ENCODE data around the gene UBR1.
"Not testable (repeated sequence)": the region's sequence is repeated elsewhere in the genome, so short reads cannot be mapped to it uniquely, and the experiment has no call there.

UBR1 gene

GRCh38 chr15:42954291-42954690 is 151.5 kb downstream of the UBR1 start:
- no peak for DNase-seq

GRCh38 chr15:42948898-42949297 is 156.9 kb downstream of the UBR1 start:
- not testable (repeated sequence) for DNase-seq

- no peak for DNase-seq
These were observed 165.3 kb downstream of the UBR1 start for GRCh38 chr15:42940527-42940926.

GRCh38 chr15:42939841-42940240 is 166.0 kb downstream of the UBR1 start:
- DNase-seq, result no peak

- no peak for DNase-seq
These were observed 168.7 kb downstream of the UBR1 start for GRCh38 chr15:42937143-42937542.

- DNase-seq, result no peak
These were observed 171.8 kb downstream of the UBR1 start for GRCh38 chr15:42933886-42934667.

GRCh38 chr15:42932833-42933515 is 172.9 kb downstream of the UBR1 start:
- DNase-seq, result no peak

- DNase-seq, result no peak
These were observed 173.9 kb downstream of the UBR1 start for GRCh38 chr15:42931702-42932486.

- no peak for DNase-seq
These were observed 176.5 kb downstream of the UBR1 start for GRCh38 chr15:42929306-42929848.

- peak; percentile 28 for DNase-seq
These were observed 184.5 kb downstream of the UBR1 start for GRCh38 chr15:42921342-42921731.

- peak; percentile 97 for DNase-seq
These were observed 185.1 kb downstream of the UBR1 start, which contains the start of gene TTBK2 for GRCh38 chr15:42920519-42921341. Gene TTBK2, minus strand, starts transcription at chr15:42920778. Its CDS starts 42,161 bp downstream, at chr15:42878617.

GRCh38 chr15:42919799-42920518 is 185.9 kb downstream of the UBR1 start:
- peak; percentile 36 for DNase-seq

- no peak for DNase-seq
These were observed 186.5 kb downstream of the UBR1 start for GRCh38 chr15:42919308-42919707.

GRCh38 chr15:42918047-42918446 is 187.8 kb downstream of the UBR1 start:
- no peak for DNase-seq

GRCh38 chr15:42915654-42916315 is 190.1 kb downstream of the UBR1 start:
- DNase-seq, result no peak

GRCh38 chr15:42914728-42915497 is 190.9 kb downstream of the UBR1 start:
- no peak for DNase-seq

- no peak for DNase-seq
These were observed 194.7 kb downstream of the UBR1 start for GRCh38 chr15:42911058-42911592.

GRCh38 chr15:42908538-42908937 is 197.3 kb downstream of the UBR1 start:
- DNase-seq, result no peak

- DNase-seq, result no peak
These were observed 202.2 kb downstream of the UBR1 start for GRCh38 chr15:42903388-42904324.

All from stimulated activated CD4-positive, alpha-beta T cell treated with anti-CD3 and anti-CD28 coated beads, Interleukin-12 subunit alpha, Interleukin-12 subunit beta, amount 100 ng/mL, for 4 hours (primary cell).